Thoracic aorta (tissue), 2 donors: ENCODE measurements around the gene GALNT17. TPM values are rescaled to one million over a fixed set of nuclear protein-coding genes. Genes with fewer than 3 reads are reported as not detected.

Experiments
- ATAC-seq: fragments of 150-250 bp; one replicate; pipeline ENCODE4 v1.8.0; 2017; ENCODE audit warnings: low read depth; ENCODE audit not compliant: insufficient number of reproducible peaks, low FRiP score
- DNase-seq: peaks from one replicate; pipeline ENCODE4 v3.0.0-alpha.2; 2020; ENCODE audit warnings: low spot score
- H3K27ac ChIP-seq, 2 donors: fragments of 200-600 bp; sonication (generic); 1 replicate in 1 of 2; 2 replicates in 1 of 2; pipeline ENCODE4 v1.5.1; 2016; ENCODE audit warnings: mild to moderate bottlenecking in 2 of 2, moderate library complexity in 2 of 2
- H3K27me3 ChIP-seq: fragments of 200-600 bp; sonication (generic); replicated peaks from 2 replicates; pipeline ENCODE4 v1.6.0; 2016; ENCODE audit warnings: mild to moderate bottlenecking; ENCODE audit not compliant: insufficient read depth
- H3K36me3 ChIP-seq: fragments of 200-600 bp; sonication (generic); one replicate; pipeline ENCODE4 v1.5.1; 2016
- H3K4me1 ChIP-seq, 2 donors: fragments of 200-600 bp; sonication (generic); 1 replicate in 1 of 2; 2 replicates in 1 of 2; pipeline versions ENCODE4 v1.5.1 to v1.6.0; 2016; ENCODE audit warnings: low read depth in 2 of 2, mild to moderate bottlenecking in 1 of 2; ENCODE audit not compliant: control insufficient read depth in 1 of 2
- H3K4me3 ChIP-seq: fragments of 200-600 bp; sonication (generic); 2 replicates; pipeline ENCODE4 v1.5.1; 2016; ENCODE audit warnings: mild to moderate bottlenecking
- H3K9me3 ChIP-seq: fragments of 200-600 bp; sonication (generic); 2 replicates; pipeline ENCODE4 v1.5.1; 2016
- total RNA-seq, 2 donors: library from RNA; depleted of rRNA; stranded (reverse); fragments of >200 nt; gene quantifications; one replicate each; pipeline versions ENCODE4 v1.1.0 to v1.2.3, GENCODE V29; 2016
- TF ChIP-seq, protein P1 (sequence below): fragments of 200-600 bp; sonication (generic); IDR thresholded peaks from one replicate; pipeline ENCODE4 v1.5.1; 2019; ENCODE audit warnings: antibody characterized with exemption

The GALNT17 gene
- total RNA-seq, 2 donors from 2014 or later, result 17.6 to 20.8 TPM

GRCh38 chr7:71618278-71618677, 486.3 kb downstream of the GALNT17 start:
- DNase-seq (no peak), ATAC-seq (no peak)
- Histone ChIP-seq H3K36me3 (no peaks in the 10 kb centered on the region), H3K4me1 (peaks cover 7 to 34% of the 10 kb centered on the region in 2 donors), H3K27me3 (no peaks in the 10 kb centered on the region), H3K27ac (no peak overlapping the region), H3K9me3 (no peaks in the 10 kb centered on the region), H3K4me3 (no peak overlapping the region)
- TF ChIP-seq, protein P1, sequence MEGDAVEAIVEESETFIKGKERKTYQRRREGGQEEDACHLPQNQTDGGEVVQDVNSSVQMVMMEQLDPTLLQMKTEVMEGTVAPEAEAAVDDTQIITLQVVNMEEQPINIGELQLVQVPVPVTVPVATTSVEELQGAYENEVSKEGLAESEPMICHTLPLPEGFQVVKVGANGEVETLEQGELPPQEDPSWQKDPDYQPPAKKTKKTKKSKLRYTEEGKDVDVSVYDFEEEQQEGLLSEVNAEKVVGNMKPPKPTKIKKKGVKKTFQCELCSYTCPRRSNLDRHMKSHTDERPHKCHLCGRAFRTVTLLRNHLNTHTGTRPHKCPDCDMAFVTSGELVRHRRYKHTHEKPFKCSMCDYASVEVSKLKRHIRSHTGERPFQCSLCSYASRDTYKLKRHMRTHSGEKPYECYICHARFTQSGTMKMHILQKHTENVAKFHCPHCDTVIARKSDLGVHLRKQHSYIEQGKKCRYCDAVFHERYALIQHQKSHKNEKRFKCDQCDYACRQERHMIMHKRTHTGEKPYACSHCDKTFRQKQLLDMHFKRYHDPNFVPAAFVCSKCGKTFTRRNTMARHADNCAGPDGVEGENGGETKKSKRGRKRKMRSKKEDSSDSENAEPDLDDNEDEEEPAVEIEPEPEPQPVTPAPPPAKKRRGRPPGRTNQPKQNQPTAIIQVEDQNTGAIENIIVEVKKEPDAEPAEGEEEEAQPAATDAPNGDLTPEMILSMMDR, result no peak

DNA sequence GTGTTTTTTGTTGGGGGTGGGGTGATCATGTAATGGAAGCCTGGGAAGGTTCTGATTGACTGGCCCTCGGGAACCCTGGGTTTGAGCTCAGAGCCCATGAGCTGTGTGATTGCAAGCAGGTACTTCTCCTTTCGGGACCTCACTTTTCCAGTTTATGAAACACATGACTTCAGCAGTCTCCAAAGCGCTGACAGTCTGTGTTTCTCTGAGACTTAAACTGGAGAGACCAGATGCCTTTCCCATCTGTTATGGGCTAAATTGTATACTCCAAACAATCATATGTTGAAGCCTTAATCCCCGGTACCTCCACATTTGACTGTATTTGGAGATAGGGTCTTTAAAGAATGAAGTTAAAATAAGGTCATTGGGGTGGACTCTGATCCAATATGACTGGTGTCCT, 493.6 kb downstream of the GALNT17 start:
- Histone ChIP-seq H3K36me3 (no peaks in the 10 kb centered on the region), H3K27me3 (no peaks in the 10 kb centered on the region), H3K4me3 (no peak overlapping the region), H3K4me1 (peaks cover 0 to 20% of the 10 kb centered on the region in 2 donors), H3K27ac (no peak overlapping the region), H3K9me3 (no peaks in the 10 kb centered on the region)
- ATAC-seq (no peak), DNase-seq (no peak)
- TF ChIP-seq, protein P1, result no peak

DNA sequence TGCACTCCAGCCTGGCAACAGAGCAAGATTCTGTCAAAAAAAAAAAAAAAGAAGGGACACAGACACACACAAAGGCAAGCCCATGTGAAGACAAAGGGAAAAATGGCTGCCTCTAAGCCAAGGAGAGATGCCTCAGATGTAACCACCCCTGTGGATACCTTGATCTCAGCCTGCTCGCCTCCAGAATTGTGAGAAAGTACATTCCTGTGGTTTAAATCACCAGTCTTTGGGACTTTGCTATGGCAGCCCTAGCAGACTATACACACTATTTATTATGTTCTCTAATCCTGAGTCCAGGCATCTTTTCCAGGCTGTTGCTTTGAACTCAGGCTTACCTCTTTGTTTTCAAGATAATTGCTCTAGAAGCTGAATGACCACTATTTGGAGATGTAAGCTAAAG, 494.3 kb downstream of the GALNT17 start:
- Histone ChIP-seq H3K4me3 (no peak overlapping the region), H3K36me3 (no peaks in the 10 kb centered on the region), H3K9me3 (no peaks in the 10 kb centered on the region), H3K27ac (no peak overlapping the region), H3K27me3 (no peaks in the 10 kb centered on the region), H3K4me1 (peaks cover 3 to 24% of the 10 kb centered on the region in 2 donors)
- TF ChIP-seq, protein P1, result no peak
- no peak for DNase-seq
- no peak for ATAC-seq

DNA sequence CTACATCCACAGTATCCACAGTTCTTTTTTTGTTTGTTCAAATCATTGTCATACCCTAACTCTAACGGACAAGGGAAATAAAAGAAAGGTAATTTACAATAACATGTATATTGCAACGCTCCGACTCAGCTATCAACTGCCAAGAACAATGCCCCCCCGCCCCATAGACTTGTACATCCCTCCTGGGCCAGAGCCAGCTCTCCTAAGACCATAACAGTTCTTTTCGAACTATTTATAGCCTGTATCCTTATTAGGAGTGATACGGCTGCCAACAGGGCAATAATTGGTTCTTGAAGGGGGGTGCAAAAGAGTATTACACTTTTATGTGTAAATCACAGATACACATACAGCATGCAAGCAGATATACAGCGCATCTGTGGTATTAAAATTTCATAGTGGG, 495.7 kb downstream of the GALNT17 start:
- TF ChIP-seq, protein P1, result no peak
- no peak for ATAC-seq

GRCh38 chr7:71630516-71630915, 498.6 kb downstream of the GALNT17 start:
- ATAC-seq, result no peak

More for the DNA sequence above, 495.7 kb downstream of the GALNT17 start:
- no peaks in the 10 kb centered on the region for H3K9me3 ChIP-seq
- peaks cover 3 to 34% of the 10 kb centered on the region in 2 donors for H3K4me1 ChIP-seq
- H3K27ac ChIP-seq, result no peak overlapping the region
- H3K4me3 ChIP-seq, result no peak overlapping the region
- no peak for DNase-seq
- no peaks in the 10 kb centered on the region for H3K27me3 ChIP-seq
- no peaks in the 10 kb centered on the region for H3K36me3 ChIP-seq

More at GRCh38 chr7:71630516-71630915, 498.6 kb downstream of the GALNT17 start:
- H3K27ac ChIP-seq, result peak overlapping the region in 1 of 2 donors; percentile 36
- H3K36me3 ChIP-seq, result no peaks in the 10 kb centered on the region
- peaks cover 7 to 50% of the 10 kb centered on the region in 2 donors for H3K4me1 ChIP-seq
- no peak for DNase-seq
- no peak overlapping the region for H3K4me3 ChIP-seq
- no peaks in the 10 kb centered on the region for H3K27me3 ChIP-seq
- no peaks in the 10 kb centered on the region for H3K9me3 ChIP-seq
- TF ChIP-seq, protein P1, result no peak
